Inferior parietal cortex (tissue), 1 donor: ENCODE measurements around the gene PPP2R3C.
"Not testable (repeated sequence)": the region's sequence is repeated elsewhere in the genome, so short reads cannot be mapped to it uniquely, and the experiment has no call there.

Experiments used
- DNase-seq: peaks from one replicate; pipeline ENCODE4 v3.0.0-alpha.2; 2016; ENCODE audit errors: extremely low spot score

The PPP2R3C gene

GRCh38 chr14:35124127-35124526, 2.3 kb upstream of the PPP2R3C start:
- DNase-seq, result no peak

GRCh38 chr14:35123388-35123703, 1.6 kb upstream of the PPP2R3C start:
- DNase-seq, result no peak

- no peak for DNase-seq
These were observed 1.1 kb upstream of the PPP2R3C start for GRCh38 chr14:35122696-35123387.

GRCh38 chr14:35121026-35121886, 534 bp downstream of the PPP2R3C start:
- DNase-seq, result no peak

GRCh38 chr14:35117112-35117511, 4.7 kb downstream of the PPP2R3C start:
- no peak for DNase-seq

GRCh38 chr14:35116242-35116641, 5.5 kb downstream of the PPP2R3C start:
- no peak for DNase-seq

- no peak for DNase-seq
These were observed 7.8 kb downstream of the PPP2R3C start for GRCh38 chr14:35114036-35114435.

GRCh38 chr14:35113308-35113950, 8.4 kb downstream of the PPP2R3C start:
- DNase-seq, result no peak

- no peak for DNase-seq
These were observed 9.1 kb downstream of the PPP2R3C start for GRCh38 chr14:35112641-35113040.

GRCh38 chr14:35107866-35108265, 13.9 kb downstream of the PPP2R3C start:
- DNase-seq, result no peak

GRCh38 chr14:35094645-35095044, 27.1 kb downstream of the PPP2R3C start:
- DNase-seq, result not testable (repeated sequence)

GRCh38 chr14:35088514-35088913, 33.3 kb downstream of the PPP2R3C start:
- no peak for DNase-seq

- no peak for DNase-seq
These were observed 36.3 kb downstream of the PPP2R3C start for GRCh38 chr14:35085441-35085840.

- DNase-seq, result no peak
These were observed 38.1 kb downstream of the PPP2R3C start for GRCh38 chr14:35083530-35084150.

GRCh38 chr14:35079742-35080141, 42.0 kb downstream of the PPP2R3C start:
- no peak for DNase-seq

- no peak for DNase-seq
These were observed 43.7 kb downstream of the PPP2R3C start for GRCh38 chr14:35078082-35078481.

GRCh38 chr14:35073486-35073885, 48.3 kb downstream of the PPP2R3C start:
- DNase-seq, result no peak

- DNase-seq, result no peak
These were observed 49.6 kb downstream of the PPP2R3C start for GRCh38 chr14:35072226-35072625.

GRCh38 chr14:35068238-35069012, 53.4 kb downstream of the PPP2R3C start:
- no peak for DNase-seq

GRCh38 chr14:35065731-35066130, 56.1 kb downstream of the PPP2R3C start:
- DNase-seq, result not testable (repeated sequence)

- DNase-seq, result not testable (repeated sequence)
These were observed 60.5 kb downstream of the PPP2R3C start for GRCh38 chr14:35061113-35061791.
